Epithelial cell of esophagus (primary cell): ENCODE measurements around the gene SH2B3.
"Not testable (repeated sequence)": the region's sequence is repeated elsewhere in the genome, so short reads cannot be mapped to it uniquely, and the experiment has no call there.

Experiments
- DNase-seq: peaks from one replicate; pipeline ENCODE4 v3.0.0; 2010; ENCODE audit warnings: low read depth
- H3K4me3 ChIP-seq: 2 replicates; pipeline ENCODE4 v1.5.1; 2011; ENCODE audit warnings: mild to moderate bottlenecking, low read length, control low read depth
- CTCF ChIP-seq: IDR thresholded peaks from 2 replicates; pipeline ENCODE4 v1.5.1; 2011; ENCODE audit warnings: low read depth, mild to moderate bottlenecking, low read length, control low read depth, inconsistent platforms; ENCODE audit not compliant: insufficient read depth; ENCODE audit errors: missing control alignments

The SH2B3 gene

GRCh38 chr12:111396726-111397445 is 8.8 kb upstream of the SH2B3 start:
- peak; percentile 88 for TF ChIP-seq CTCF
- peak; percentile 77 for DNase-seq
- H3K4me3 ChIP-seq: no peak overlapping the region

GRCh38 chr12:111398530-111398929 is 7.2 kb upstream of the SH2B3 start:
- DNase-seq: no peak
- H3K4me3 ChIP-seq: no peak overlapping the region
- no peak for TF ChIP-seq CTCF

GRCh38 chr12:111399741-111400404 is 5.8 kb upstream of the SH2B3 start:
- not testable (repeated sequence) for H3K4me3 ChIP-seq, DNase-seq

GRCh38 chr12:111401167-111401605 is 4.5 kb upstream of the SH2B3 start:
- TF ChIP-seq CTCF: no peak
- DNase-seq: no peak
- H3K4me3 ChIP-seq: no peak overlapping the region

GRCh38 chr12:111402490-111402824 is 3.3 kb upstream of the SH2B3 start:
- H3K4me3 ChIP-seq, DNase-seq: not testable (repeated sequence)

GRCh38 chr12:111404362-111405148 is 1.2 kb upstream of the SH2B3 start:
- TF ChIP-seq CTCF: no peak
- no peak overlapping the region for H3K4me3 ChIP-seq
- no peak for DNase-seq

- peak; percentile 82 for DNase-seq
- peak overlapping the region; percentile 63 for H3K4me3 ChIP-seq
Measured at GRCh38 chr12:111405149-111405858, 419 bp upstream of the SH2B3 start.

More at GRCh38 chr12:111405149-111405858, 419 bp upstream of the SH2B3 start:
- peak; percentile 2 for TF ChIP-seq CTCF
